HG03571 (cell line): ENCODE data around the gene ANXA6.

Experiments used
- ATAC-seq: cut with Tn5 transposase; IDR thresholded peaks from one replicate; pipeline ENCODE4 v1.9.1; 2021; ENCODE audit not compliant: unreplicated experiment

The ANXA6 gene

GRCh38 chr5:151068433-151069197 is 89.0 kb downstream of the ANXA6 start:
- peak; percentile 49 for ATAC-seq

DNA sequence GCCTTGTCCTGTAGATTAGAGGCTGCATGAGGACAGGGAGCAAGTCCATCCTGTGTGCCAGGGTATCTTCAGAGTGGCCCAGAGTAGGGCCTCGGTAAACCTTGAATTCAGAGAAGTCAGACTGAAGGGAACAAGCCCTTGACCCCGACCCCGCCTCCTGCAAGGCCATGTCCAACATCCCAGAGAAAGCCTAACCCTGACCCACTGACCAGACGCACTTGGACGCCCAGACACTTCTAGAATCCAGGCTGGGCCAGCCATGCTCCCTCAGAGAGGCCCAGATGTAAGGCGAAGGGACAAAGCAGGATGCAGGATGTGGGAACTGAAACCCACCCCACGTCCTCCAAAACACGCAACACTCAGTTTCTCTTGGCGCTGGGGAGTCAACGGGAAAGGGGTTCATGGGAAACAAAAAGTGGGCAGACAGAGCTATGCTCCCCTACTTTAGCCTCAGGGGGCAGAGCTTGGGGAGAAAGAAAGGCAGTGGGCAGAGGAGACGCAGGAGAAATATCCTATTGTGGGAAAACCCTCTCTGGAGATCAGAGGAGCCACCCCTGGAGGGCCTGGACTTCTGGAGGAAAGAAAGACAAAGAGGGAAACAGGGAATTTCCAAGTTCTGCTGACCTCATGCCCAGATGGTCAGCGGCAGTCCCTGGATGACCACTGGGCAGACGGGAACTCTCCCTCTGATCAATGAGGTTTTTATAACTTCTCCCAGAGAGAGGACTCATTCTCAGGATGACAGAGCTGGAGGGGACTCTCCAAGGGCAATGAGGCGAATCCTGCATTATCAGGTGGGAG is 89.7 kb downstream of the ANXA6 start:
- no peak for ATAC-seq

GRCh38 chr5:151066920-151067319 is 90.7 kb downstream of the ANXA6 start:
- no peak for ATAC-seq

DNA sequence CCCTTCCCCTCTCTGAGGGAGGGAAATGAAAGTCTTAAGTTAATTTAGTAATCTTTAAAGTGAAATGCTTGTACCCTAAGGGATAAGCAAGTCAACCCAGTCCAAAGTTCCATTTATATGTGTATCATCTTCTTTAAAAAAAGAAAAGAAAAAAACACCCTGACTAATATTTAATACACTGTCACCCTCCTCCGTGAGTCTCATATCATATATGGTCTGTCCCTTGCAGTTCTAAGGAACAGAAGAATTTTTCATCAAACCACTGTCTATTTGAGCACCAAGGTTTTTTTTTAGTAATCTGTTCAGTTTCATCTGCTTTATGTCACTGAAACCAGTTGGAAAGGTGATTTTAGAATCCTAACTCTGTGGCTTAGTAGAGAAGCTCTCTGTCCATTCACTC is 92.0 kb downstream of the ANXA6 start:
- no peak for ATAC-seq

- no peak for ATAC-seq
Measured at GRCh38 chr5:151064916-151065499, 92.6 kb downstream of the ANXA6 start.

DNA sequence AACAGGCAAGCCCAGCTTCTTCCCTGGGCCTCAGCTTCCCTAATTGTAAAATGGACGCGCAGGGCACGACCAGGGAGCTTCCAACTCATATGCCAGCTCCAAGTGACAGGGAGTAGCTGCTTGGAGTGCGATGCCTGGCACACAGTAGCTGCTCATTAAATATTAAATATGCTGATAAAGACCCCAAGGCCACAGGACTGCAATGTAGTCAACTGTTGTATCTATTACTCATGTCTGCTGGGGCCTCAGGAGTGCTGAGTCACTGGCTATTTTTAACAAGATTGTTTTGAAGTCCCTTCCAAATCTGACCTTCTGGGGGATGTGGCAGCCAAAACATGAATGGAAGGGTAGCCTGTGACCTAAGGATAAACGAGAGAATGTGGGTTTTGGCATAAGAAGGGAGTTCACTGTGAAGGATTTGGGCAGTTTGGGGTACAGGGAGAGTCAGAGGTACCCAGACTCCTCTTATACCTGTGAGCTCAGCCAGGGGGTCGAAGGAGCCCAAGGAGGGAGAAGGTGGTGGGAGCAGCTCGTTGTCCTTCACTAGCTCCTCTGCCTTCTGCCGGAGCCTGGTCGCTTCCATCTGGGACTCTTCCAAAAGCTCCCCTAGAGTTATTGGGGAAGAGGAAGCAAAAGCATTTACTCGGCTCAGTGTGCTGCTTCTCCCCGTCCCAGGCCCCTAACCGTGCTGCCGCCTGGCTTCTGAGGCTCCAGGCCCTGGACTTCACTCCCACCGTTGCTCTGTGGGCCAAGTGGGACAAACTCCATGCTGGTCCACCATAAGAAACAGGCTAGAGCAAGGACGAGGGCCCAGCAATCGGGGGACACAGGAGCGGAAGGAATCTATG is 94.2 kb downstream of the ANXA6 start:
- no peak for ATAC-seq

- no peak for ATAC-seq
Measured at GRCh38 chr5:151062405-151063141, 95.0 kb downstream of the ANXA6 start.

DNA sequence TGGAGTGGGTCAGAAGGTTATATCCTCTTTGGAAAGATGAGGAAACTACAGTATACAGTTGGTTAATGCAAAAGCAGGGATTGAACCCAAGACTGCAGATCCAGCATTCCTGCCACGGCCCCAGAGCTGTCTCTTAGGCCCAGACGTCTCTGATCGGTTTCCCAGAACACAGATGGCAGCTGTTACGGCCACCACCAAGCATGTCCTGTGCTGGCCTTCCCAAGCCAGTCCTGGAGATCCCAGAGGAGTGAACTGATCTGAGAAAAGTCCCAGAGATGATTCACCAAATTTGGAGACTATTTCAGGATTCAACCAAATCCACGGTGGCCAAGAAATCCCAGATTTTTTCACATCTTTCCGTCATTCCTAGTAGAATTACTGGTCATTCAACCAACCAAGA is 96.8 kb downstream of the ANXA6 start:
- no peak for ATAC-seq

DNA sequence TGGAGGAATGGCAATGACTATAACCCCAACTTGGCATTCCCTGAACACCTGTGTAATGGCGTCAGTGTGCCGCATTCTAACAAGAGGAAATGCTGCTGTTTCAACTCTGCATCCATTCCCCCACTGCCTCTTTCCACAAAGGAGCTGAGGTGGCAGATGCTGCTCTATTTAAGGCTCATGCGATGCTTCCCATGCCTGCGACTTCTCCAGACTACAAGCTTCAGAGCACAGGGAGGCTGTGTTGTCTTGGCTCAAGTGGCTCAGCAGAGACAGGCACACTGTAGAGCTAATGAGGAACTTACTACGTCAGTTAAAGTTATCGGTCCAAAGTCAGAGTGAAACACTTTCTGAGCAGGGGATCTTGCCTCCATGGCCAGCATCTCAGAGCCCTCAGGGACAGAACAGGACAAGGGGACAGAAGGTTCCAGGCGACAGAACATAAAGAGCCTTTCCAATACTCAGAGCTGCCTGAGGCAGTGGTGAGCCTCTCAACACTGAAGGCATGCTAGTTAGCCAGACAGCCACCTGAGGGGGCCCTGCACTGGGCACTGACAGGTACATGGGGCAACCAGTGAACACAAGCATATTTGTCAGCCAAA is 98.6 kb downstream of the ANXA6 start:
- no peak for ATAC-seq

- ATAC-seq = no peak
Measured at GRCh38 chr5:151058301-151058700, 99.3 kb downstream of the ANXA6 start.

- no peak for ATAC-seq
Measured at GRCh38 chr5:151056379-151057325, 100.9 kb downstream of the ANXA6 start.

- no peak for ATAC-seq
Measured at GRCh38 chr5:151055336-151055735, 102.2 kb downstream of the ANXA6 start.

- no peak for ATAC-seq
Measured at GRCh38 chr5:151054709-151055108, 102.9 kb downstream of the ANXA6 start.

DNA sequence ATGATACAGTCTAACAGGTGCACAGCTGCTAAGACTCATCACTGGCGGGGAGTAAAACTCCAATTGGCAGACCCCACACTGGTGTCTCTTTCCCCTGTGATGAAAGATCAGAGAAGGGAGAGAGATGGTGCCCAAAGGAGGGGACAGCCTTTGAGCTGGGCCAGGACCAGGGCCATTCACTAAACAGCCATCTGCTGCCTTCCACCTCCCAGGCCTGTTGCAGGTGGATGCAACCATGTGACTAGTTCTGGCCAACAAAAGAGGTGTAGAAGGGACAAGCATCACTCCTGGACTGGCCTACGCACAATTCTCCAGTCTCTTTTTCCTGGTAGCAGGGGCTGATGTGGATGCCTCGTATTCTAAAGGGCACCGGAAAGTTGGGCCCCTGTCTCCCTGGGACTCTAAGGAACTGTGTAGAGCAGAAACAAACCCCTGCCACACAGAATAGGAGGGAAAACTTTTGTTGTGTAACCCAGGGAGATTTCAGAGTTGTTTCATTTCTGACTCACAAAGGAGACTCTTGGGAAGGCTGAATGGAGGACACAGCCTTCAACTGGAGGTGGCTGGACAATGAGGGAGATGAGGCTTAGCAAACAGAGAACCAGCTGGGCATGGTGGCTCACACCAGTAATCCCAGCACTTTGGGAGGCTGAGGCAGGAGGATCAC is 103.7 kb downstream of the ANXA6 start:
- no peak for ATAC-seq

GRCh38 chr5:151052836-151053235 is 104.7 kb downstream of the ANXA6 start:
- ATAC-seq = no peak

GRCh38 chr5:151051931-151052608 is 105.5 kb downstream of the ANXA6 start:
- ATAC-seq = no peak

- peak; percentile 63 for ATAC-seq
Measured at GRCh38 chr5:151051066-151051930, 106.3 kb downstream of the ANXA6 start.
